GM19438 (cell line): ENCODE results near the gene STEAP1.
"Not testable (repeated sequence)": the region's sequence is repeated elsewhere in the genome, so short reads cannot be mapped to it uniquely, and the experiment has no call there.

Experiments used
- ATAC-seq: cut with Tn5 transposase; IDR thresholded peaks from one replicate; pipeline ENCODE4 v1.9.1; 2021; ENCODE audit warnings: low read depth; ENCODE audit not compliant: unreplicated experiment

The STEAP1 gene

GRCh38 chr7:90153943-90154771 is at the start of gene STEAP1:
Gene STEAP1, plus strand, starts transcription at chr7:90154469. Its CDS starts 5,320 bp downstream, at chr7:90159789.
- peak; percentile 94 for ATAC-seq

GRCh38 chr7:90114972-90115371 is 39.3 kb upstream of the STEAP1 start:
- not testable (repeated sequence) for ATAC-seq

DNA sequence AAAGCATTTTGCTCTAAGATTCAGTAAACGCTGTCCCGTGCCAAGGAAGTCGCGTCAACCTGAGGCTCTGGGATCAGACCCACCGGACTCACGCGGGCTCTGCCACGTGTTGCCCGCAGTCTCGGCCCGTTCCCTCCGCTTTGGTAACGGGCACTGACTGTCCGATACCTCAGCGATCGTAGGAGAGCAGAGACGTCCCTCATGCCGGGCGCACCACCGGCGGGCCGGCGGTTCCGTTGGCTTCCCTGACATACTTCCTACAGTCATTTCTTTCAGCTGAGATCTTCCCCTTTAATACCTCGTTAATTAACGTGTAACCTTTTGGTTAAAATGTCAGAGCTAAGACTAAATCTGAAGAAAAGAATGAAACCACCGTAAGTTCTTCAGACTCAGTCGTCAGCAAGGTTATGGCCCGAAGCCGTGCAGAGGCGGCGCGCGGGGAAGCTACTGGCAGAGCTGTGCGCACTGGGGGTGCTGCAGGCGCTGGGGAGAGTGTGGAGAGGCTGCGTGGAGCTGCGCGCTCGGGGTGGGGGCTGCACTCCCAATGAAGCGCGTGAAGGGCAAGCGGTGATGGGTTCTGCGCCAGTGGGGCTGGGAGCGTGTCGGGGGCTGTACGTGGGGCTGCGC is 35.6 kb upstream of the STEAP1 start:
- not testable (repeated sequence) for ATAC-seq

DNA sequence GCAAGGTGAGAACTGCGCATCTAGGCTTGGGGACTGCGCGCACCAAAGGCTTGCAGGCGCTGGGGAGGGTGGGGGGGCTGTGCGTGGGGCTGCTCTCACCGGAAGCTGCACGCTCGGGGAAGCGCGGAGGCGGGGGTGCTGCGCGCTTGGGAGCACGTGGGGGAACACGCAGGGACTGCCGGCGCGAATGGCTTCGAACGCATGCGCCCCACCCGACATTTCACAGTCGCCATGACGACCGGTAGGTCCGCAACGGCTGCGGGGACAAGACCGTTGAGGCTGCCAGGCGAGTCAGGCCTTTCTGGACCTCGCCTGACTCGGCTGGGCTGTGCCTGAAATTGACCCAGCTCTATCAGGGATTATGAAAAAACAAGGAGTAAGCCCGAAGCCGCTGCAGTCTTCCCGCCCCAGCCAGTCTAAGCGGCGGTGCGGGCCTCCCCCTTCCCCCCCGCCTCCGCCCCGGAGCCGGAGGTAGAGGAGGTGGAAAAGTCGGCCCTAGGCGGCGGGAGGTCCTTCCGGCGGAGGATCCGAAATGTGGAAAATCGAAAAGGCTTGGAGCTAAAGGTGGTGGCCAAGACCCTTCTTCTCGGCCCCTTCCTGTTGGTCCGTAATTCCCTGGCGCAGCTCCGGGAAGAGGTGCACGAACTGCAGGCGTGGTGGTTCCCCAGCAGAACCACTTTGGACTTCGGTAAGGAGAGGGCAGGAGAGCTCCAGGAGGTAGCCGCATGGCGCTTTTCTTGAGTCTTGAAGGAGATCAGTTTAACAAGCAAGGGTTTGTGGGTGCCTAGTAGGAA is 34.9 kb upstream of the STEAP1 start:
- no peak for ATAC-seq

- not testable (repeated sequence) for ATAC-seq
Observed at GRCh38 chr7:90120205-90120604, 34.1 kb upstream of the STEAP1 start.

GRCh38 chr7:90131746-90132145 is 22.5 kb upstream of the STEAP1 start:
- not testable (repeated sequence) for ATAC-seq

- not testable (repeated sequence) for ATAC-seq
Observed at GRCh38 chr7:90147079-90147960, 6.9 kb upstream of the STEAP1 start.

- not testable (repeated sequence) for ATAC-seq
Observed at GRCh38 chr7:90149428-90149827, 4.8 kb upstream of the STEAP1 start.

- ATAC-seq: not testable (repeated sequence)
Observed at GRCh38 chr7:90151884-90152283, 2.4 kb upstream of the STEAP1 start.

GRCh38 chr7:90152642-90153253 is 1.5 kb upstream of the STEAP1 start:
- ATAC-seq: not testable (repeated sequence)

- no peak for ATAC-seq
Observed at GRCh38 chr7:90155206-90155605, 937 bp downstream of the STEAP1 start.

GRCh38 chr7:90157331-90157730 is 3.1 kb downstream of the STEAP1 start:
- ATAC-seq: not testable (repeated sequence)

DNA sequence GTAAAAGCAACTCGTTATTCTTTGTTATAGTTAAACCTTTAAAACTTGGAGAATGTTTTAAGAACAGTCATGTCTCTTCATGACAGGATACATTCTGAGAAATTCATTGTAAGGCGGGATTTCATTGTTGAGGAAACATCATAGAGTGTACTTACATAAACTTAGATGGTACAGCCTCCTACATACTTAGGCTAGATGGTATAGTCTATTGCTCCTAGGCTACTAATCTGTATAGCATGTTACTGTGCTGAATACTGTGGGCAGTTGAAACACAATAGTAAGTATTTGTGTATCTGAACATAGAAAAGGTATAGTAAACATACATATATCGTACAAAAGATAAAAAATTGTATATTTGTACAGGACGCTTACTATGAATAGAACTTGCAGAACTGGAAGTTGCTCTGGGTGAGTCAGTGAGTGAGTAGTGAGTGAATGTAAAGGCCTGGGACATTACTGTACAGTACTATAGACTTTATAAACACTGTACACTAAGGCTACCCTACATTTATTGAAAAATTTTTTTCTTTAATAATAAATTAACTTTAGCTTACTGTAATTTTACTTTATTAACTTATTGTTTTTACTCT is 3.6 kb downstream of the STEAP1 start:
- not testable (repeated sequence) for ATAC-seq

DNA sequence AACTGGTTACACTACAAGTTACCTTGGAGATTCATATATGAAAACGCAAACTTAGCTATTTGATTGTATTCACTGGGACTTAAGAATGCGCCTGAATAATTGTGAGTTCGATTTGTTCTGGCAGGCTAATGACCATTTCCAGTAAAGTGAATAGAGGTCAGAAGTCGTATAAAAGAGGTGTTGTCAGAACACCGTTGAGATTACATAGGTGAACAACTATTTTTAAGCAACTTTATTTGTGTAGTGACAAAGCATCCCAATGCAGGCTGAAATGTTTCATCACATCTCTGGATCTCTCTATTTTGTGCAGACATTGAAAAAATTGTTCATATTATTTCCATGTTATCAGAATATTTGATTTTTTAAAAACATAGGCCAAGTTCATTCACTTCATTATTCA is 9.3 kb downstream of the STEAP1 start:
- ATAC-seq: no peak

DNA sequence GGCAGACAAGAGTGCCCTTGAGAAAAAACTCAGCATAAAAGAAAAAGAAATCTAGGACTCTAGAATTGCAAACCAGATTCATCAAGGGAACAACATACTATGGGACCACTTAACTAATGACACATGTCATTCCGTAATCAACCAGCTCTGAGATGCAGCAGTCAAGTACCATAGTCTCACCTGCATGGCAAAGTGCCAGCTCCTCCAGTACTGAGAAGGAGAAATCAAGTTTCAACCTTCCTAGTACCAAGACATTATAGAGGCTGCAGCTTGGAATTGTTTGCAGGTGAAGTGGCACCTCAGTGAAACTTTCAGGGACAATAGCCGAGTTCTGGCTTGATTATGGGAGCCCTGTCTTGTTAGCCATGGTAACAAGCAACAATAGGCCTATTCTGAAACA is 11.5 kb downstream of the STEAP1 start:
- no peak for ATAC-seq

- ATAC-seq: no peak
Observed at GRCh38 chr7:90166153-90166552, 11.9 kb downstream of the STEAP1 start.

DNA sequence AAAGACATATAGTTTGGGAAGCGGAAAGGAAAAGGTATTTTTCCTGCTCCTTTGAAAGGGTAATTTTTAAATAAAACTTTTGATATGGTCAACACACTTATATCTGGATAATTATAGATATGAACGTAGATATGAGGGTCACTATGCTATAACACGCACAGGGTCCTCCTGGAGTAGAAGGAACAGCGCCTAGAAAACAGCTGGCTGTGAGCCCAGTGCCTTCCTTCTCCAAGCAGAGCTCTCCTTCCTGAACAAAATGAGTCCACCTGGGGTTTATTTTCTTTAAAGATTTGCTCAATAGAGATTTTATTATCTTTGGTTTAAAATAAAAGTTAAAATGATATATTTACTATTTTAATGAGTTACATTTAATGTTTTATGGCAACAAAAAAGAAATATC is 13.1 kb downstream of the STEAP1 start:
- no peak for ATAC-seq

DNA sequence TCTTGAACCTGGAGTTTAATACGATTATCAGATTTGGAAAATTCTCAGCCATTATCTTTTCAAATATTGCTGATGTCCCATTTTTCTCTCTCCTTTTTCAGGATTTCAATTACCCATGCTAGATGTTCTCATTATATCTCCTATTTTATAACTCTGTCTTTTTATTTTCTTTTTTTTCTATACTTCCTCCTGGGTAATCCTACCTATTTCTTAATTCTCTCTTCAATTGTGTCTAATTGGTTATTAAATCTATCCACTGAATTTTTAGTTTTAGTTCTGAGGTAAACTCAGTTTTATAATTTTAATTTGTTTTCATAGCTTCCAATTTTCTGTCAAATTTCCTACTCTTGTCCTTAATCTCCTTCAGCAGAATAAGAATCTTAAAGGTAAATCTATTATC is 15.6 kb downstream of the STEAP1 start:
- no peak for ATAC-seq

DNA sequence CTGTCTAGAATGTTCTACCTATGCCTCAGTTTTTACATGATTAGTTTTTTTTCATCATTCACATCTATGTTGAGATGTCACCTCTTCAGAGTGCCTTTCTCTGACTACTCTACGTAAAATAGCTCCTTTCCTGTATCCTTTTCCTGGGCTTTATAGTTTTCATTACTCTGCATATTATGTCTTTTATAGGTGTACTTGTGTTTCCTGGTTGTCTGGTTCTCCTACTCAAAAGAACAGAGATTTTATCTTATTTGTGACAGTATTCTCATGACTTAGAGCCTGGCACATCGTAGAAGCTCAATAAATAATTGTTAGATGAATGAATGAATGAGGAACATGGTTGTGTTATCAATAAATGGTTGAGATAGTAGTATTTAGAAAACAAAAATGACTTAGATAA is 17.9 kb downstream of the STEAP1 start:
- ATAC-seq: no peak
